ENCODE measurements around the gene TNFSF11. TPM values are rescaled to one million over a fixed set of nuclear protein-coding genes. Genes with fewer than 3 reads are reported as not detected.

Gene TNFSF11
- total and polyA plus RNA-seq, 8 donors = 0.13 to 0.55 TPM; not detected in 6

DNA sequence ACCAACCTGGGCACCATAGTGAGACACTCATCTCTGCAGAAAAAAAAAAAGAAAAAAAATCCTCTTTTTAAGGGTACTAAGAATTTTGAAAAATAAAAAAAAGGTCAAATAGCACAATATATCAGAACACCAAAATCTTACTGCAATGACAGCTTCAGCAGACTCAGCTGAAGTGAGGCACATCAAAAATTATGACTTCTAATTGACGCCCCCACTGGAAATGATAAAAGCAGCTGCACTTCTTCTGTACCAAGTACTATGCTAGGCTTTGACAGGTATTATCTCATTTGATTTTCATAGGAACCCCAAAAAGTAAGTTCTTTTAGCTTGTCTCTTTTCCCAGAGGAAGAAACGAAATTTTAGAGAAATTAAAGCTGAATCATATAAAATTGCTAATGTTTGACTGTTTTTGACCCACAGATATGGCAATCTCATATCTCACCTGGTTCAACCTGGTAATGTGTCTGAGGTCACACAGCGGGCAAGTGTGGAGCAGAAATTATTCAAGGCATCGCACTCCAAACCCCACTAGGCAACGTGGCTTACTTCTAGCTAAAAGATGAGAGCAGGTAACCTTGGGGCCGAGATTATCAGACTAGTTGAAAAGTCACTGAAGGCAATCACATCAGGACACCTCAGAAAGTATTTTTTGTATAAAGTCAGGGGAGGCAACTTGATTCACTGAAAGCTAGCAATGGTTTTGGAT lies 78.1 kb downstream of the TNFSF11 start:
- Histone ChIP-seq H3K4me3 (no peak overlapping the region), H3K4me1 (peaks cover 0 to 3% (median 0%) of the 10 kb centered on the region in 4 donors), H3K27me3 (peaks cover 0 to 23% (median 0%) of the 10 kb centered on the region in 3 donors), H3K36me3 (no peaks in the 10 kb centered on the region), H3K9me3 (no peaks in the 10 kb centered on the region), H3K27ac (no peak overlapping the region)
- DNase-seq = no peak
- intact Hi-C loops (cut with DNase I; ENCODE audit: low total_unique reads) = no loop called here
- 74 to 85% (median 82%) methylated on average over 6 of the region's 6 CpGs for WGBS, 5 donors
- TF ChIP-seq, protein P1, sequence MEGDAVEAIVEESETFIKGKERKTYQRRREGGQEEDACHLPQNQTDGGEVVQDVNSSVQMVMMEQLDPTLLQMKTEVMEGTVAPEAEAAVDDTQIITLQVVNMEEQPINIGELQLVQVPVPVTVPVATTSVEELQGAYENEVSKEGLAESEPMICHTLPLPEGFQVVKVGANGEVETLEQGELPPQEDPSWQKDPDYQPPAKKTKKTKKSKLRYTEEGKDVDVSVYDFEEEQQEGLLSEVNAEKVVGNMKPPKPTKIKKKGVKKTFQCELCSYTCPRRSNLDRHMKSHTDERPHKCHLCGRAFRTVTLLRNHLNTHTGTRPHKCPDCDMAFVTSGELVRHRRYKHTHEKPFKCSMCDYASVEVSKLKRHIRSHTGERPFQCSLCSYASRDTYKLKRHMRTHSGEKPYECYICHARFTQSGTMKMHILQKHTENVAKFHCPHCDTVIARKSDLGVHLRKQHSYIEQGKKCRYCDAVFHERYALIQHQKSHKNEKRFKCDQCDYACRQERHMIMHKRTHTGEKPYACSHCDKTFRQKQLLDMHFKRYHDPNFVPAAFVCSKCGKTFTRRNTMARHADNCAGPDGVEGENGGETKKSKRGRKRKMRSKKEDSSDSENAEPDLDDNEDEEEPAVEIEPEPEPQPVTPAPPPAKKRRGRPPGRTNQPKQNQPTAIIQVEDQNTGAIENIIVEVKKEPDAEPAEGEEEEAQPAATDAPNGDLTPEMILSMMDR (IDR thresholded peaks at IDR 0.05) = no peak
- no peak for TF ChIP-seq POLR2A (IDR thresholded peaks at IDR 0.05)
- TF ChIP-seq EP300 (IDR thresholded peaks at IDR 0.05) = no peak
- TF ChIP-seq POLR2AphosphoS5 (IDR thresholded peaks at IDR 0.05) = no peak

DNA sequence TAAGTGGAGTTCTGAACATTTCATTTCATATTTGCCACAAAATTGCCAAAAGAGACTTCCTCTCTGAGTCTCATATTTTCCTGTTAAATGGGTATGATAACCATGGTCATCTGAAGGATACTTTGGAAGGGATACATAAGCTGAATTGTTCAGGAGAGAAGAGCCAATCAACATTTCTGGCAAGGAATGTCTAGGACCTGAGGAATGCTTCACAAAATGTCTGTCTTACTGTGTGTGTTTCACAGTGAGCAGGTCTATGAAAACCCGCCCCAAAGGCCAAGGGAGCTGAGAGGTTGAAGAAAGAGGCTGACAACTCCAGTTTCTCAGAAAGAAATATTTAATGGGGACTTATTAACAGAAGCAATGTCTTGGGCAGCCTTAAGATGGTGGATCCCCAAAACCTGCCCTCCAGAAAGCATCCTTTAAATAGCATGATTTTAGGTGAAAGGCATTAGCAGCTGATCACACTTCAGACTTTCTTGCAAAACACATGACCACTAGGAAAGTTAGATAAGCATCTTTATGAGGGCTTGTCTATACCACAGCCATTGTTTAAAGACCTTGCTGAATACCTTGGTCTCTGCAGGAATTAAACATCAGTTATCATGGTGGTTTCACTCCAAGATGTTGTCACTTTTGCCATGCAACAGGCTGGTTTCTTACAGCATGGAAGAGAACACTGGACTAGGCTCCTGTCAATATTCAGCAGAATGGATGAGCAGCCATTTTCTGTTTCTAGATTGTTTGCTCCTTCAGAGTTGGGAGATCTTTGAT lies 78.9 kb downstream of the TNFSF11 start:
- 77 to 93% (median 86%) methylated on average over 1 of the region's 1 CpG for WGBS, 5 donors
- Histone ChIP-seq H3K9me3 (no peaks in the 10 kb centered on the region), H3K4me1 (peaks cover 0 to 3% (median 0%) of the 10 kb centered on the region in 4 donors), H3K27me3 (peaks cover 0 to 24% (median 0%) of the 10 kb centered on the region in 3 donors), H3K36me3 (no peaks in the 10 kb centered on the region), H3K4me3 (no peak overlapping the region), H3K27ac (no peak overlapping the region)
- no peak for DNase-seq
- TF ChIP-seq, protein P1 (IDR thresholded peaks at IDR 0.05) = no peak
- TF ChIP-seq POLR2A (IDR thresholded peaks at IDR 0.05) (no peak), EP300 (IDR thresholded peaks at IDR 0.05) (no peak), POLR2AphosphoS5 (IDR thresholded peaks at IDR 0.05) (no peak)
- intact Hi-C loops (cut with DNase I; ENCODE audit: low total_unique reads) = no loop called here

DNA sequence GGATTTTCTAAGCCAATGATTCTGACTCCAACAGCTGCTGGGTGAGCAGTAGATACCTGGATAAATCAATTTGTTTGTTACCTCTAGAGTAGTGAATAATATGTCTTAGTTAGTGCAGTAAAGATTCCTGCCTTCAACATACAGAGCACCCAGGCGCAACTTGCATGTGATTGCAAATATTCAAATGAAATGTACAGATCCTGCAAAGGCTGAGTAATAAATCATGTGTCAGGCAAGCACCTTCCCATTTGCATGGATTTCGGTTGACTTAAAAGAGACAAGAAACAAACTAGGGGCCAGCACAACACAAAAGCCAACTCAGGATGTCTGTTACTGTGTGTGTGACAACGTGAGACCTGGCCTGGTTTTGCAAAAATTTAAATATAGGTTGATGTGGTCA lies 79.7 kb downstream of the TNFSF11 start:
- Histone ChIP-seq H3K27ac (no peak overlapping the region), H3K27me3 (peaks cover 0 to 30% (median 0%) of the 10 kb centered on the region in 3 donors), H3K36me3 (no peaks in the 10 kb centered on the region), H3K9me3 (no peaks in the 10 kb centered on the region), H3K4me1 (peaks cover 0 to 3% (median 0%) of the 10 kb centered on the region in 4 donors), H3K4me3 (no peak overlapping the region)
- intact Hi-C loops (cut with DNase I; ENCODE audit: low total_unique reads) = no loop called here
- no peak for DNase-seq
- TF ChIP-seq, protein P1 (IDR thresholded peaks at IDR 0.05) = no peak
- TF ChIP-seq POLR2AphosphoS5 (IDR thresholded peaks at IDR 0.05) (no peak), POLR2A (IDR thresholded peaks at IDR 0.05) (no peak), EP300 (IDR thresholded peaks at IDR 0.05) (no peak)
- whole genome bisulfite sequencing, 5 donors = 48 to 74% (median 61%) methylated on average over 3 of the region's 3 CpGs

DNA sequence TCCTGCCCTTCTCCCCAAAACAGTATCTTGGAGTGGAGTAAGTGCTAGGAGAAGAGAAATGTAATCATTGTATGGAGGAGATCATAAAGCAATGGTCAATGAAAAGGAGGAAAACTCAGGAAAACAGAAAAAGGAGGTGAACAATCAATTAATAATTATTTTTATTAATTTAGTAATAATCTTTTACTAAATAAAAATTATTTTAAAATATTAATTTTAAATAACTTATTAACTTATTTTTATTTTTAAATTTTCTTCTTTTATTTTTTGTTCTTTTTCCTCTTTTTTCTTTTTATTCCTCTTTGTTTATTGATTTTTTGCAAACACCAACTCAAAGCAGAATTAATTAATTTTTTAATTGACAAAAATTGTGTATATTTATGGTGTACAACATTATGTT lies 80.3 kb downstream of the TNFSF11 start:
- peaks cover 0 to 30% (median 0%) of the 10 kb centered on the region in 3 donors for H3K27me3 ChIP-seq
- H3K36me3 ChIP-seq = no peaks in the 10 kb centered on the region
- no peaks in the 10 kb centered on the region for H3K9me3 ChIP-seq
- no peak overlapping the region for H3K27ac ChIP-seq
- DNase-seq = no peak
- no peak for TF ChIP-seq EP300 (IDR thresholded peaks at IDR 0.05)
- TF ChIP-seq POLR2A (IDR thresholded peaks at IDR 0.05) = no peak
- TF ChIP-seq, protein P1 (IDR thresholded peaks at IDR 0.05) = no peak
- TF ChIP-seq POLR2AphosphoS5 (IDR thresholded peaks at IDR 0.05) = no peak
- H3K4me3 ChIP-seq = no peak overlapping the region
- intact Hi-C loops (cut with DNase I; ENCODE audit: low total_unique reads) = no loop called here
- H3K4me1 ChIP-seq = peaks cover 0 to 3% (median 0%) of the 10 kb centered on the region in 4 donors
